K562 (cell line): Measurements from ENCODE around the gene NOTCH1. TPM values are rescaled to one million over a fixed set of nuclear protein-coding genes. Genes with fewer than 3 reads are reported as not detected.

Experiments used
- BHLHE40 ChIP-seq: IDR thresholded peaks from 2 replicates; pipeline ENCODE4 v1.6.1; 2011; ENCODE audit warnings: low read length, improper control_type of control experiment
- BMI1 ChIP-seq: fragments of 150-350 bp; IDR thresholded peaks from 2 replicates; pipeline ENCODE4 v1.6.1; 2014; ENCODE audit warnings: low read length
- CBFA2T2 ChIP-seq: fragments of 450-650 bp; conservative IDR thresholded peaks from 2 replicates; pipeline ENCODE4 v1.6.1; 2017; ENCODE audit warnings: mild to moderate bottlenecking
- FOXA1 ChIP-seq: fragments of 450-650 bp; IDR thresholded peaks from 2 replicates; pipeline ENCODE4 v1.6.1; 2016; ENCODE audit warnings: mild to moderate bottlenecking, borderline replicate concordance
- GTF2E2 ChIP-seq: fragments of 200-800 bp; sonication (Bioruptor generic); IDR thresholded peaks from 2 replicates; pipeline ENCODE4 v1.6.1; 2016; ENCODE audit warnings: missing genetic modification characterization, missing compliant biosample characterization
- NEUROD1 ChIP-seq: fragments of 150-350 bp; IDR thresholded peaks from 2 replicates; pipeline ENCODE4 v1.6.1; 2014; ENCODE audit warnings: borderline replicate concordance, low read length, low read depth; ENCODE audit not compliant: partially characterized antibody
- POLR2G ChIP-seq: fragments of 200-400 bp; formaldehyde crosslinking; IDR thresholded peaks from 2 replicates; pipeline ENCODE4 v1.6.1; 2017; ENCODE audit warnings: low read depth, mild to moderate bottlenecking, antibody characterized with exemption, low read length, moderate library complexity
- RBFOX2 ChIP-seq: fragments of 200-400 bp; formaldehyde crosslinking; IDR thresholded peaks from 2 replicates; pipeline ENCODE4 v1.6.1; 2017; ENCODE audit warnings: low read depth, mild to moderate bottlenecking, low read length, moderate library complexity
- SIN3B ChIP-seq: fragments of 450-650 bp; IDR thresholded peaks from 2 replicates; pipeline ENCODE4 v1.6.1; 2017; ENCODE audit warnings: low read depth, mild to moderate bottlenecking, moderate library complexity
- U2AF1 ChIP-seq: fragments of 200-400 bp; formaldehyde crosslinking; optimal IDR thresholded peaks from 2 replicates; pipeline ENCODE3; 2017; ENCODE audit warnings: mild to moderate bottlenecking, low read depth, low read length, moderate library complexity
- ZNF146 ChIP-seq: IDR thresholded peaks from one replicate; pipeline ENCODE4 v1.6.1; 2018; ENCODE audit warnings: missing compliant biosample characterization; ENCODE audit not compliant: unreplicated experiment
- polyA plus RNA-seq, 8 experiments: library from polyadenylated mRNA; depleted of rRNA in 4 of 8; stranded (reverse) in 5 of 8; unstranded in 3 of 8; fragments of >200 nt; fragmentation: Nextera tagmentation in 2 of 8; fragmentation: Illumina TruSeq in 1 of 8; extraction: Ambion mirVana in 2 of 8; extraction: Trizol in 1 of 8; gene quantifications; 2 replicates each; pipeline versions ENCODE4 v1.2.1 to v1.2.3, GENCODE V29; 2011 to 2014; ENCODE audit warnings: inconsistent platforms in 1 of 8, missing spikeins in 1 of 8
- total RNA-seq, 7 experiments: library from RNA; depleted of rRNA in 6 of 7; stranded (reverse); fragments of >200 nt in 6 of 7; fragmentation: Illumina TruSeq in 2 of 7; extraction: Trizol in 2 of 7; gene quantifications; 2 replicates each; pipeline versions ENCODE4 v1.2.1 to v1.2.3, GENCODE V29; 2011 to 2021; ENCODE audit warnings: low replicate concordance in 1 of 7
- TF ChIP-seq, protein P1 (sequence below), 2 experiments: fragments of 450-650 bp; IDR thresholded peaks; 2 replicates each; pipeline ENCODE4 v1.6.1; 2016; ENCODE audit warnings: mild to moderate bottlenecking in 2 of 2, borderline replicate concordance in 1 of 2, low read depth in 1 of 2, moderate library complexity in 1 of 2
- TF ChIP-seq, protein P2 (sequence below): fragments of 250-450 bp; sonication (Bioruptor Pico); IDR thresholded peaks from 2 replicates; pipeline ENCODE4 v1.4.0; 2020

NOTCH1 gene
- total and polyA plus RNA-seq, 9 of the 15 experiments (the other 6 are each of a cell fraction or from before 2014, with no cell fraction given), result 0.03 to 31.4 (median 2.3) TPM

DNA sequence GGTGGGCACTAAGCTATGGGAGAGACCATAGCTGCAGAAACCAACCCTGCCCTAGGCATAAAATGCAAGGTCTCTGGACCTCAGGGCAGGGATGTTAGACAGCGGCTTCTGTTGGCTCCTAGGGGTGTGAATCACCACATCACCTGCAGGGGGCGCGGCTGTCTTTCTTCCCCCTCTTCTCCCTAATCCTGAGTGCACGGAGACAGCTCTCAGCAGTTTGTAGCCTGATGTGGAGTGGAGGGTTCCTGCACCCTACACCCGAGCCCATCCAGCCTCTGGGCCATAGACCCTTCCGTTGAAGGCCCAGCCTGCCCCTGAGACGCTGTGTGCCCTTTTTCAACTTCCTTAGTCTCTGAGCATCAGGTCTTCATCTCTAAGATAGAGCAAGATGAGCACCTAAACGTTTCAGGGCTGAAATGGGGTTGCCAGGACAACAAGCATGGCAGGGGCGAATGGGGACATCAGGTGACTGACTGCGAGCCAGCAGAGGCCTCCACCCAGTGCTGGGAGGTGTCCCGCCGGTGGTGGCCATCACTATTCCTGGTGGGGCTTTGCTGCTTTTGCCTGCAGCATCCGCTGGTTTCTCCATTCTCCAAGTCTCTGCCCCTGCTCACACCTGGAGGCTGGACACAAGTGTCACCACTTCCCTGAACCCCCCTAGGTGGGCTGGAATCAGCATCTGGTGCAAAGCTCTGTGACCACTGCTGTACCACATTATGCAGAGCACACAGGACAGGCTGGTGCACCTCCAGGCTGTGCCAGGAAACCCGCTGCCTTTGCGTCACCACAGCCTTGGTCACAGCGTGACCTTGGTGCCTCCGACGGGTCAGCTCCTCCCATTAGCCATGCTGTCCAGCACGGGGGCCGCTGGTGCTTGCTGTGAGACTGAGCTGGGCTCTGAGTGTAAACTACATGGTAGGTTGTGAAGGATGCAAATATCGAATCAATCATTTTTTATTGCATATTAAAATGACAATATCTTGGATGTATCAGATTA lies 60.5 kb downstream of the NOTCH1 start (continued):
- no peak for TF ChIP-seq FOXA1
- no peak for TF ChIP-seq SIN3B
- TF ChIP-seq, protein P1, sequence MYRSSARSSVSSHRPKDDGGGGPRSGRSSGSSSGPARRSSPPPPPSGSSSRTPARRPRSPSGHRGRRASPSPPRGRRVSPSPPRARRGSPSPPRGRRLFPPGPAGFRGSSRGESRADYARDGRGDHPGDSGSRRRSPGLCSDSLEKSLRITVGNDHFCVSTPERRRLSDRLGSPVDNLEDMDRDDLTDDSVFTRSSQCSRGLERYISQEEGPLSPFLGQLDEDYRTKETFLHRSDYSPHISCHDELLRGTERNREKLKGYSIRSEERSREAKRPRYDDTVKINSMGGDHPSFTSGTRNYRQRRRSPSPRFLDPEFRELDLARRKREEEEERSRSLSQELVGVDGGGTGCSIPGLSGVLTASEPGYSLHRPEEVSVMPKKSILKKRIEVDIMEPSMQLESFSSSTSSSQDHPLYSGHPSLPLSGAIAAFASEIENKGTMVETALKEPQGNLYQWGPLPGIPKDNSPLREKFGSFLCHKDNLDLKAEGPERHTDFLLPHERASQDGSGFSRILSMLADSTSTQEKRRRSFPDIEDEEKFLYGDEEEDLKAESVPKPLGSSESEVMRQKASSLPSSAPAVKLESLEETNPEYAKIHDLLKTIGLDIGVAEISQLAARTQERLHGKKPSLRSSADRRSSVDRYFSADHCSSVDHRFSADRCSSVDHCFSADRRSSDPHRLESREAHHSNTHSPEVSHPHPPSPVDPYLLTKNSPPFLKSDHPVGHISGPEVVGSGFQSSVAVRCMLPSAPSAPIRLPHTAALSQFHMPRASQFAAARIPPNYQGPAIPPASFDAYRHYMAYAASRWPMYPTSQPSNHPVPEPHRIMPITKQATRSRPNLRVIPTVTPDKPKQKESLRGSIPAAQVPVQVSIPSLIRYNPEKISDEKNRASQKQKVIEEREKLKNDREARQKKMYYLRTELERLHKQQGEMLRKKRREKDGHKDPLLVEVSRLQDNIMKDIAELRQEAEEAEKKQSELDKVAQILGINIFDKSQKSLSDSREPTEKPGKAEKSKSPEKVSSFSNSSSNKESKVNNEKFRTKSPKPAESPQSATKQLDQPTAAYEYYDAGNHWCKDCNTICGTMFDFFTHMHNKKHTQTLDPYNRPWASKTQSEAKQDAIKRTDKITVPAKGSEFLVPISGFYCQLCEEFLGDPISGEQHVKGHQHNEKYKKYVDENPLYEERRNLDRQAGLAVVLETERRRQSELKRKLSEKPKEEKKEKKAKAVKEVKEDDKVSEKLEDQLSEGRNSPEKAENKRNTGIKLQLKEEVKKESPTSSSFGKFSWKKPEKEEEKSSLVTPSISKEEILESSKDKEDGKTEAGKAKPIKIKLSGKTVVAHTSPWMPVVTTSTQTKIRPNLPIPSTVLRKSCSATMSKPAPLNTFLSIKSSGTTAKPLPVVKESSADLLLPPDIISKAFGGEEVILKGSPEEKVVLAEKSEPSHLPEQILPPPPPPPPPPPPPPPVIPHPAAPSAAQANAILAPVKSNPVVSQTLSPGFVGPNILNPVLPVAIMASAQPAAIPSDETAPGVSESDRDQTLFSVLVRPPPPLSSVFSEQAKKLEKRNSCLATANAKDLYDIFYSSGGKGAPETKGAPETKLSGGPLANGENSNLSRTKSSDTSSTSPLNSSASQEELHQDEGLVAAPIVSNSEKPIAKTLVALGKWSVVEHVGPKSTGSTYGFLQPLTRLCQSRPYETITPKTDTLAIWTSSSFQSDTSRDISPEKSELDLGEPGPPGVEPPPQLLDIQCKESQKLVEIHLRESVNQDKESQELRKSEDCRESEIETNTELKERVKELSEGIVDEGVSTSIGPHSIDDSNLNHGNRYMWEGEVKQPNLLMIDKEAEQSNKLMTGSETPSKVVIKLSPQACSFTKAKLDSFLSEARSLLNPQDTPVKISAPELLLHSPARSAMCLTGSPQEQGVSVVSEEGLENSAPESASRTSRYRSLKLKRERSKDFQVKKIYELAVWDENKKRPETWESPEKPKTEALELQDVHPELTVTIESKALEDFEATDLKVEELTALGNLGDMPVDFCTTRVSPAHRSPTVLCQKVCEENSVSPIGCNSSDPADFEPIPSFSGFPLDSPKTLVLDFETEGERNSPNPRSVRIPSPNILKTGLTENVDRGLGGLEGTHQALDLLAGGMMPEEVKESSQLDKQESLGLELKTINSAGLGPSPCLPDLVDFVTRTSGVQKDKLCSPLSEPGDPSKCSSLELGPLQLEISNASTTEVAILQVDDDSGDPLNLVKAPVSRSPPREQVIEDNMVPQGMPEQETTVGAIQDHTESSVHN (IDR thresholded peaks at IDR 0.05; ENCODE audit: borderline replicate concordance in 1 of 2, low read depth in 1 of 2), result no peak
- TF ChIP-seq POLR2G, result no peak
- TF ChIP-seq BMI1, result no peak
- TF ChIP-seq, protein P2, sequence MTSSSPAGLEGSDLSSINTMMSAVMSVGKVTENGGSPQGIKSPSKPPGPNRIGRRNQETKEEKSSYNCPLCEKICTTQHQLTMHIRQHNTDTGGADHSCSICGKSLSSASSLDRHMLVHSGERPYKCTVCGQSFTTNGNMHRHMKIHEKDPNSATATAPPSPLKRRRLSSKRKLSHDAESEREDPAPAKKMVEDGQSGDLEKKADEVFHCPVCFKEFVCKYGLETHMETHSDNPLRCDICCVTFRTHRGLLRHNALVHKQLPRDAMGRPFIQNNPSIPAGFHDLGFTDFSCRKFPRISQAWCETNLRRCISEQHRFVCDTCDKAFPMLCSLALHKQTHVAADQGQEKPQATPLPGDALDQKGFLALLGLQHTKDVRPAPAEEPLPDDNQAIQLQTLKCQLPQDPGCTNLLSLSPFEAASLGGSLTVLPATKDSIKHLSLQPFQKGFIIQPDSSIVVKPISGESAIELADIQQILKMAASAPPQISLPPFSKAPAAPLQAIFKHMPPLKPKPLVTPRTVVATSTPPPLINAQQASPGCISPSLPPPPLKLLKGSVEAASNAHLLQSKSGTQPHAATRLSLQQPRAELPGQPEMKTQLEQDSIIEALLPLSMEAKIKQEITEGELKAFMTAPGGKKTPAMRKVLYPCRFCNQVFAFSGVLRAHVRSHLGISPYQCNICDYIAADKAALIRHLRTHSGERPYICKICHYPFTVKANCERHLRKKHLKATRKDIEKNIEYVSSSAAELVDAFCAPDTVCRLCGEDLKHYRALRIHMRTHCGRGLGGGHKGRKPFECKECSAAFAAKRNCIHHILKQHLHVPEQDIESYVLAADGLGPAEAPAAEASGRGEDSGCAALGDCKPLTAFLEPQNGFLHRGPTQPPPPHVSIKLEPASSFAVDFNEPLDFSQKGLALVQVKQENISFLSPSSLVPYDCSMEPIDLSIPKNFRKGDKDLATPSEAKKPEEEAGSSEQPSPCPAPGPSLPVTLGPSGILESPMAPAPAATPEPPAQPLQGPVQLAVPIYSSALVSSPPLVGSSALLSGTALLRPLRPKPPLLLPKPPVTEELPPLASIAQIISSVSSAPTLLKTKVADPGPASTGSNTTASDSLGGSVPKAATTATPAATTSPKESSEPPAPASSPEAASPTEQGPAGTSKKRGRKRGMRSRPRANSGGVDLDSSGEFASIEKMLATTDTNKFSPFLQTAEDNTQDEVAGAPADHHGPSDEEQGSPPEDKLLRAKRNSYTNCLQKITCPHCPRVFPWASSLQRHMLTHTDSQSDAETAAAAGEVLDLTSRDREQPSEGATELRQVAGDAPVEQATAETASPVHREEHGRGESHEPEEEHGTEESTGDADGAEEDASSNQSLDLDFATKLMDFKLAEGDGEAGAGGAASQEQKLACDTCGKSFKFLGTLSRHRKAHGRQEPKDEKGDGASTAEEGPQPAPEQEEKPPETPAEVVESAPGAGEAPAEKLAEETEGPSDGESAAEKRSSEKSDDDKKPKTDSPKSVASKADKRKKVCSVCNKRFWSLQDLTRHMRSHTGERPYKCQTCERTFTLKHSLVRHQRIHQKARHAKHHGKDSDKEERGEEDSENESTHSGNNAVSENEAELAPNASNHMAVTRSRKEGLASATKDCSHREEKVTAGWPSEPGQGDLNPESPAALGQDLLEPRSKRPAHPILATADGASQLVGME (CRISPR knock-in tag), result no peak
- TF ChIP-seq RBFOX2, result no peak
- TF ChIP-seq CBFA2T2, result no peak
- no peak for TF ChIP-seq NEUROD1
- no peak for TF ChIP-seq BHLHE40
- no peak for TF ChIP-seq GTF2E2 (tag)
- TF ChIP-seq ZNF146 (CRISPR knock-in tag), result no peak
- TF ChIP-seq U2AF1, result no peak
